Urothelium cell line (cell line): ENCODE measurements around the gene THSD4.
A peak's percentile ranks its signal among the peaks of the same experiment; 100 is the strongest.
"Not testable (repeated sequence)": the region's sequence is repeated elsewhere in the genome, so short reads cannot be mapped to it uniquely, and the experiment has no call there.

Experiments
- DNase-seq: peaks from one replicate; pipeline ENCODE4 v3.0.0; 2011; ENCODE audit warnings: low spot score, mixed read lengths
- FAIRE-seq: peaks from 2 replicates; lab custom pipeline; 2011; peaks lifted over from hg19 to GRCh38; lab: Jason Lieb, UNC

The THSD4 gene

DNA sequence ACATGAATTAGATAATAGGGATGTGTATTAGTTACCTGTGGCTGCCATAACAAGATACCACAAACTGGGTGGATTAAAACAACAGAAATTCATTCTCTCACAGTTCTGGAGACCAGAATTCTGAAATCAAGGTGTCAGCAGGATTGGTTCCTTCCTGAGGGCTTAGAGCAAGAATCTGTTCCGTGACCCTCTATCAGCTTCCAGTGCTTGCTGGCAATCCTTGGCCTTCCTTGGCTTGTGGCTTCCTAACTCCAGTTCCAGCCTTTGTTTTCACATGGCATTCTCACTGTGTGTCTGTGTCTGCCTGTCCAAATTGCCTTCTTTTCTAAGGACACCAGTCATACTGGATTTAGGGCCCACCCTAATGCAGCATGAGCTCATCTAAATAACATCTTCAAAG, 600.6 kb downstream of the THSD4 start:
- no peak for DNase-seq
- FAIRE-seq, result no peak

DNA sequence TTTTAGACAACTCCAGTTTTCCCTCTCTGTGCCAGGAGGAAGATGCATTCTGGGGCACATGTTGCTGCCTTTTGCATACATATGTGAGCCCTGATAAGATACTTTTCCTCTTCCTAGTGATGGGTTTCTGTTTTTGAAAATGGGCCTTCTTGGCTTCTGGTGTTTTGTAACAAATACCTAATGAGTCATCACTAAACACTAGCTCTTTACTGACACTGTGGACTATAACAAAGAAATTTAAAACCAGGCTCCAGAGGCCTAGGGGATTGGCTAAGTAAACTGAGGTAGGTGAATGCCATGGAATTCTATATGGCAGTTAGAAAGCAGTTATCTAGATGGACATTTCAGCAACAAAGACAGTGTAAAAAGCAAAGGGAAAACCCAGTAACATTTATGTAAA, 601.7 kb downstream of the THSD4 start:
- DNase-seq (no peak), FAIRE-seq (no peak)

DNA sequence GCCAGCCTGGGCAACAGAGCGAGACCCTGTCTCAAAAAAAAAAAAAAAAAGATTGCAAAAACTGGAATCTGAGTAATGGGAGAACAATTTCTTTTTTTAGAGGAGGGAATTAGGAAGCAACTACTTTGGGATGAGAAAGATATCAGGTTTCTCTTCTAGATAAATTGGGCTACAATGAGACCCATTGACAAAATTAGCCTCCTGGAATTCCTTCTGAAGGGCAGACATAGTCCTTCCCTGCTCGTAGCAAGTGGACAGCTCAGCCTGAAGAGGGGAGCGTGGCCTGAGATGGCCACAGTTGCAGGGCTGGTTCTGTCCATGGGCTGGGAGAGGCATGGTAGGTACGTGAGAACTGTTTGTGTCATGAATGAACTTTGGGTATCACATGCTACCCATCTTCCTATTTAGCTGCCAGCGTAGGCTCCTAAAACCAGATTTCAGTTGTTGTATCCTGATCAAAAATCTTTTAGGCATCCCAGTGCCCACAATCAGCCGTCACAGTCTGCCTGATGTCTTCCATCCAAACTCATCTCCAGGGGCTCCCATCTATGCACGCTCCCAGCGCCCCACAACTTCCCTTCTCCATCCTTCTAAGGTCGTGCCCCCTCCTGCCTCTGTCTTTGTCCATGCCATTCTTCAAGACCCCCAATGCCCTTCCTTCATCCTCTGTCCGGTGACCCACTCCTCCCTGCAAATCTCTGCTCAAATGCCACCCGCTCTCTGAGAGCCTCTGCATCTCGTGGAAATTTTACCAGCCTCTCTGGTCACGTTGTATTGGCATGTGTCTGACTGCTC, 603.0 kb downstream of the THSD4 start:
- DNase-seq, result no peak
- FAIRE-seq, result no peak

DNA sequence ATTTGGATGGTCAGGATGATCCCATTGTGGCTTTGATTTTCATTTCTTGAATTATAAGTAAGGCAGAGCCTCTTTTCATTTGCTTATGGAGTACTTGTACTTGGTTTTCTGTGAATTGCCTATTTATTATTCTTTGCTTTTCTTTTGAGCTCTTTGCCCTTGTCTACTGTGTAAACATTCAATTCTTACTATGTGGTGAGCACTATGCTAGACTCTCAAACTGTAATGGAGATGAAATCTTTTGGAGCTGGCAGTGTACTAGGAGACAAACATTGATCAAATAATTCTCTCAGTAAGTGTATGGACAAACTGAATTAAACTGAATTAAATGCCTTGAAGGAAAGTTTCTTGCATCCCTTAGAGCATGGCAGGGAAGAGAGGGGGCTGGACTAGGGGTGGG, 608.1 kb downstream of the THSD4 start:
- no peak for FAIRE-seq
- DNase-seq, result no peak

DNA sequence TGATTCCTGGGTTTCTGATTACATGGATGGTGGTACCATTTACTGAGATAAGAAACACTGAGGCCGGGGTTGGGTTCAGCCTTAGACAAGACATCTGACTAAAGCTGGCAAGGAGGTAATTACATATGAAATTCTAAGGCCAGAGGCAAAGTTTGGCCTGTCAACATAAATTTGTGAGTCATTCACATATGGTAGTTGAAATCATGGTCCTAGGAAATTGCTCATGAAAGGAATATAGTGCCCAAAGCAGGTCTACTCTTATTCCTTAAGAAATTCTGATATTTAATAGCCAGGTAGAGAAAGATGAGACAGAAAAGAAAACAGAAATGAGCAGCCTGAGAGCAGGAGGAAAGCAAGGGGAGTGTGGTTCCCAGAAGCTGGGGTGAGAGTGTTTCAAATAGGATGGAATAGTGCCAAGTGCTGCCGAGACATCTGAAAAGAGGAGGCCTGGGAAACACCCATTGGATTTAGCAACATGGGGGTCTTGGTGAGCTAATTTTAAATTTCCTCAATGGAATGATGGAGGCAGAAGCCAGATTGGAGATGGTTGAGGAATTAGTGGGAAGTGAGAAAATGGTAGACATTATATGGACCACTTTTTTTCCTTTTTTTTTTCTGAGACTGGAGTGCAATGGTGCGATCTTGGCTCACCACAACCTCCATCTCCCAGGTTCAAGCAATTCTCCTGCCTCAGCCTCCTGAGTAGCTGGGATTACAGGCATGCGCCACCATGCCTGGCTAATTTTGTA, 610.1 kb downstream of the THSD4 start:
- DNase-seq, FAIRE-seq: not testable (repeated sequence)

DNA sequence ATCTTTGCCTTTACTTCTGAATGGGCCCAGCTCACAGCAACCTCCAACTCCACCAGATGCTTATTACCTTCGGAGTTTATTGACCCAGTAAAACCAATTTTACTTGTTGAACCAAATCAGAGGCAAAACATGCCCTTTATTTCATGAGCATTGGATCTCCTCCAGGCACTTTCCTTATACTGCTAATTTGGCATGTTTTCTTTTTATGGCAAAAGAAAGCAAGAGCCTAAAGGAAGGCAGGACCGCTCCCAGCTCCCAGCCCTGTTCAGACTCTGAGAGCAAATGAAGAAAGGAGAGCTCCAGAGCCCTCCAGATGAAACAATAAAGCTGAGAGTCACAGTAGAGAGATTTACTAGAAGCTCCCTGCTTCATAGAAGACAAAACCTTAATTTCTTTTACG, 613.6 kb downstream of the THSD4 start:
- FAIRE-seq, result no peak
- no peak for DNase-seq

DNA sequence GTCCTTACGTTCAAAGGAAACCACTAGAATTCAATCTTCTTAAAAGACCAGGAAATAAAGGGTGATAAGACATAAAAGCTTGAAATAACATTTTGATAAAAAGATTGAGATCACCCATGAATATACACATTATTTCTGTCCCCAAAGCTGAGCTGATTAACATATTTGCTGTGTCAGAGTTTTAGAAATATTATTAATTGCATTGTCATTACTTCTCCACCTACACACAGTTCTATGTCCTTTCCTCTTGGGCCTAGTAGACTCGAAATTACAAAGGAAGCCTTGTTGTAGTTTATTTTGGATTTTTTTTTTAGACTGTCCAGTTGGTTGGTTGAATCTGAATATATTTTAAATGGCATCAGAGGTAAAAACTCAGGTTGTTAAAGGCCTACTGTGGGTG, 614.0 kb downstream of the THSD4 start:
- no peak for FAIRE-seq

DNA sequence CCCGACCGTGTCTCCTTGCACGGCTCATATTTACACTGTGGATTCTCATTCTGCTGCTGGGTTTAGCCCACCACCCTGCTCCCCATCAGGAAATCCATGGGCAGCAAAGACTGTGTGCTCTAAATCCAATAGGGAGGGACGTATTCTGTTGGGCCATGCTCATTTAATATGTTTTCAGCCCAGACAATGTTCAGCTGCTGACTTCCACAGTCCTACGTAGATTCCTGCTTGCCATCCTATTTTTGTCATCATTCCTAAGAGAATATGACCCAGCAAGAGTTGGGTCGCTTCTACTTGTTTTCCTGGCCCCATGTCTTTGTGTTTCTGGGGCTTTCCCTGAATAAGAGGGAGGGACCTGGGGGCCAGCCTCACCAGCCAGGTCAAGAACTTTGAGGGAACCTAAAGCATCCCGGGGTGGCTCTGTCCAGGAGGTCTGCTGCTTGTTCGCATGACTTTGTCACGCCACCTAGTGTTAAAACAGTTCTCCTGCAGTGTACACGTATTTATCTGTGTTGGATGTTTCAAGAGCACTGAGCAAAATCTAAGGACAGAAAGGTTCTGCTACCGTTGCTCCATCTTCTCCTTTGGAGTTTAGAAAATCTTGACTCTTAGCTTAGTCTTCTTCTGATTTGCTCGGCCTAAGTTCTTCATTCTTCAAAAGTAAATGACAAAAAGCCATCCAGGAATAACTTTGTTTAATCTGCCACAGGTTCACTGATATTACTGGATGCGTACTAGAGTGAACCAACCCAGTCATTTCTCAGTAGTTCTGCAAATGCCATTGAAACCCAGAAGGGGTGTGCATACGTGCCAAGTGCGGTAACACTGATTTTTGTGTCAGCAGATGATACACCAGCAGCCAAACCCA, 615.2 kb downstream of the THSD4 start:
- DNase-seq (peak; percentile 71), FAIRE-seq (peak; percentile 88)

More for the DNA sequence above, 614.0 kb downstream of the THSD4 start:
- DNase-seq, result no peak

DNA sequence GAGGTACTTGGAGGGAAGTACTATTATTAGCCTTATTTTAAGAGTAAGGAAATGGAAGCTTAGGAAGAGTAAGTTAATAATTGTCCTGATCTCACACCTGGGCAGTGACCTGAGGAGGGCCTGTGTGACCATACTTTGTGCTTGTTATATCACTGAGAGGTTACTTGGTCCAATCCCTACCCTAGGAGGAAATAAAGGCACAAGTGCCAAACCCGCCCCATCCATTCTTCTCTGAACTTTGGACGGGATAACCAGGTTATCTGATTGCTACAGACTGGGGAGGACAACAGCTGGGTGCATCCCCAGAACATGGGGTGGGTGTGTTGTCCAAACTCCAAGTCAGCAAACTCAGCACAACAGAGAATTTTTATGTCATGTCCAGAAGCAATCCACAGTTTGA, 617.4 kb downstream of the THSD4 start:
- FAIRE-seq (no peak), DNase-seq (no peak)

DNA sequence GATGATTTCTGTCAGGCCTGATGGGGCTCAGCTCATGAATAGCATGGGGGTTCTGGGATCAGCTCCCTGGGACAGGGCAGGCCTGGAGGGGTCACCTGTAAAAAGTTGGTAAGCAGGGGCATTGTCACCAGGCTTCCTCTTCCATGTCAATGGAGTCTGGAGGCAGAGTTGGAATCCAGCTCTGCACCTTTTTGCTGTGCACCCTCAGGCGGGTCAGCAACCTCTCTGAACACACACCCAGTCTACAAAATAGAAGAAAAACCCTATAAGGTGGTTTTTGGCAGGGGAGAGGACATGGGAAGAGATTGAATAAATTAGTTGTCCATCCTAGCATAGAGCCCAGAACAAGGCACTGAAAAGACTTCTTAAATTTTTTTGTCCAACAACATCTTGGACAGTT, 617.9 kb downstream of the THSD4 start:
- DNase-seq (no peak), FAIRE-seq (no peak)

DNA sequence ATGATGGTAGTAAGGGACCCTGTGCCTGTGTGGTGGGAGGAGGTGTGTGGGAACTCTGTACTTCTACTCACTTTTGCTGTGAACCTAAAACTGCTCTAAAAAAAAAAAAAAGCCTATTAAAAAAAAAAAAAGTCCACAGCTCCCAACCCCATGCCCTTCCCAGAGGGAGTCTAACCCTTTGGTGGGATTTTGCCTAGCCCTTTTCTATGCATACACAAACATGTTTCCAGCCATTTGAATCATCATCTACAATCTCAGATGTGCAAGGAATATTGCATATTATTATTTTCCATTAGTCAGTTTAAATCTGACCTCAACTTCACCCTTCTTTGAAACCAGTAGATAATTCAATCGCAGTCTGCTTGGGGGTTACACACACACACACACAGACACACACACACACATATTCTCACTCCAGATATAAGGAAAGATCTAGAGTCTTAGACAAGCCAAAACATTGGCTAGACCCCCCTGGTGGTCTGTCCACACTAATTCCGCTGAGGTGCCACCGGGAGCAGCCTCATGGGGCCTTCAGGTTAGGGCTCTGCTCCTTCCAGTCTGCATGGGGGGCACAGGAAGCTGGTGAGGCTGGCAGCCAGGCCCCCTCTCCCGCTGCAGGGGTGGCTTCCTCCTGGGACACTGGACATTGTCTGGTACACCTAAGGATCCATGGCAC, 619.6 kb downstream of the THSD4 start:
- no peak for DNase-seq
- FAIRE-seq, result no peak

DNA sequence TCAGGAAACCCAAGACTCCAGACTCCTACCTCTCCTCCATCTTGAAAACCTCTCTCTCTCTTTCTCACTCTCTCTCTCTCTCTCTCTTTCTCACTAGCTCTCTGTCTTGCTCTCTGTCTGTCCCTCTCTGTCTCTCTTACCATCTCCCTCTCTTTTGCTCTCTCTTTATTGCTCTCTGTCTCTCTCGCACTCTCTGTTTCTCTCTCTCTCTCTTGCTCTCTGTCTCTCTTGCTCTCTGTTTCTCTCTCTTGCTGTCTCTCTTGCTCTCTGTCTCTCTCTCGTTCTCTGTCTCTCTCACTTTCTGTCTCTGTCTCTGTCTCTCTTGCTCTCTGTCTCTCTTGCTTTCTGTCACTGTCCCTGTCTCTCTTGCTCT, 620.1 kb downstream of the THSD4 start:
- FAIRE-seq, result no peak
- DNase-seq, result no peak

DNA sequence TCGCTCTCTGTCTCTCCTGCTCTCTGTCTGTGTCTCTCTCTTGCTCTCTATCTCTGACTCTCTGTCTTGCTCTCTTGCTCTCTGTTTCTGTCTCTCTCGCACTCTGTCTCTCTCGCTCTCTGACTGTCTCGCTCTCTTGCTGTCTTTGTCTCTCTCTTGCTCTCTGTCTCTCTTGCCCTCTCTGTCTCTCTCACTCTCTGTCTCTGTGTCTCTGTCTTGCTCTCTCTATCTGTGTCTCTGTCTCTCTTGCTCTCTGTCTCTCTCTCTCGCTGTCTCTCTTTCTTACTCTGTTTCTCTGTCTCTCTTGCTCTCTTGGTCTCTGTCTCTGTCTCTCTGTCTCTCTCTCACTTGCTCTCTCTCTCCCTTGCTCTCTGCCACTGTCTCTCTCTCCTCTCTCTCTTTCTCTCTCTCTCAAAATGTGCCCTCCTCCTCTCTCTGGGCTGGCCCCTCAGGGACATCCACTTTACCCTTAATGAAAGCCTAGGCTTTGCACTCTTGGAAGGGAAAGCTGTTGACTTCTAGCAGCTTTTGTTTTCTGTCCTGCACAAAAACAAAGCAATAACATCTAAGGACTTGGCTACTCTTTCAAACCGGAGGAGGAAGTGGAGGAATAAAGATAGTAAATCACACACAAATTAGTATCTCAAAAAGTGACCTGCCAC, 621.1 kb downstream of the THSD4 start:
- no peak for DNase-seq
- FAIRE-seq, result no peak

DNA sequence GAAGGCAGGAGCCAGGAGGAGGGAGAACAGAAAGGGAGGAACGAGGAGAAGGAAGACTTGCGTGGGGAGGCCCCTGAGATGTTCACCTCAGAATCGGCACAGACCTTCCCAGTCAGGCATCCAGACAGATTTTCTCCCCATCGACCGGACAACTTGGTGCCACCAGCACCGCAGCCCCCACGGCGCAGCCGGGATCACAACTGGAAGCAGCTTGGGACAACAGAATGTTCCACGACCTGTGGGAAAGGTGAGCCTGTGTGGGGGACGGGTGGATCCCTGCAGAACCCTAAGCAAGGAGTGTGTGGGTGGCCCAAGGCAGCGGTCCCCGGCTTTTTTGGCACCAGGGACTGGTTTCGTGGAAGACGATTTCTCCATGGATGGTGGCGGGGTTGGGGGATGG, 622.5 kb downstream of the THSD4 start:
- FAIRE-seq, result no peak
- no peak for DNase-seq

DNA sequence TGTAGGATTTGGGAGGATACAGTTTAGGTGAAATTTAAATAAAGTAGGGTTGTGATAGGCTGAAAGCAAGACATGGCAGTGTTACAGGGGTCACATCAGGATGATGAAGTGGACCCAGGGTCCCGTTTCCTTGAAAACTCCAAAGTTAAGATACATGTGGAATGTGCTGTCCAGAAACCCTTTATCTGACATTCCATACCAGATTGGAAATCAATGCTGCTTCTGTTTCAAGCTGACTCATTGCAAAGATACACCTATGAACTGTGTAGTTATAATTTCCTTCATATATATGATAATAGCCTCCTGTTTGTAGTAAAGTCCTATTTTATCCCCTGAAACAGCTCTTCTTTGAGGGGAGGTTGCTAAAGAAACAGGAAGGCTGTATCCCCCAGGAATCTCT, 624.1 kb downstream of the THSD4 start:
- no peak for DNase-seq

DNA sequence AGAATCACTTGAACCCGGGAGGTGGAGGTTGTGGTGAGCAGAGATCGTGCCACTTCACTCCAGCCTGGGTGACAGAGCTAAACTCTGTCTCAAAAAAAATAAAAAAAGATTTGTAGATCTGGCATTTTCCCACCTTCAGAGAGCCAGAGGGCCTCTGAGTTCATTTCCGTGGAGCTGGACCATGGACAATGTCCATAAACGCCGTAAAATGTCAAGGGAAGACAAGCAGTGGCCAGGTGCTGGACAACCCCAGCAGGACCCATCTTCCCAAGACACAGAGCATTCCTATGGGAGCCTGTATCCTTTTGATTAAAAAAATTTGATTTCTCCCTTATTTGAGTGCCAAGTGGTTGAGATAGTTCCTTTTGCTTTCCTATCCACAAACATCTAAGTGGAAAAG, 627.7 kb downstream of the THSD4 start:
- FAIRE-seq, result no peak
- no peak for DNase-seq

More for the DNA sequence above, 624.1 kb downstream of the THSD4 start:
- FAIRE-seq, result no peak

DNA sequence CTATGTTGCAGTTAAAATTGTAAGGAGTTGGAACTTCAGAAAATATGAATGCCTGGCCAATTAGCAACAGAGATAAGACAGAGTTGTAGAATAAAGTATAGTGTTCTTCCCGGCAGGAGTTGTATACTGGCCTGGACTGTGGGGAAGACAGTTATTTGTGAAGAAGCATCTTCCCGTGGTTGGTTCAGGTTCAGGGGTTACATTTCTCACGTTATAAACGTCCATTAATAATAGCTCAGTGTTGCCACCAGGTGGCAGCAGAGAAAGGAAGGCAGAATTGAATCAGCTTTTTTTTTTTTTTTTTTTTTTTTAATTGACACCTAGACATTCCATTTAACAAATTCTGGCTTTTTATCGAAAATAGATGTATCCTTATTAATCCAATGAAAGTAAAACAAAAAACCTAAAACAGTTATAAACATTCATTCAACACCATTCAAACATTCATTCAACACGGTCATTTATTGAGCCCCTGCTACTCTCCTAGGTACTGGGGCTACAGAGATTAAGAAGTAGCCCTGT, 628.7 kb downstream of the THSD4 start:
- FAIRE-seq, result no peak
- DNase-seq, result peak; percentile 58

DNA sequence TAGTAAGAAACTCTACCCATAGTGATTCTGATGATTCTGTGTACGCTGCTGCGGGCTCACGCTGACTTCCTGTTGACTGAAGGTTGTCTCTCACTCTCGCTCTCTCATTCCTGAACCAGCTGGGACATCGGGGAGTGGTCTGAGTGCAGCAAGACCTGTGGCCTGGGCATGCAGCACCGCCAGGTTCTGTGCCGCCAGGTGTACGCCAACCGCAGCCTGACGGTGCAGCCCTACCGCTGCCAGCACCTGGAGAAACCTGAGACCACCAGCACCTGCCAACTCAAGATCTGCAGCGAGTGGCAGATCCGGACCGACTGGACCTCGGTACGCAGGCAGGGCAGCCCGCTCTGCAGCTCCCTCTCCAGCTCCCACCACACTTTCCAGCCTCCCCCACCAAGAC, 631.4 kb downstream of the THSD4 start:
- no peak for FAIRE-seq

DNA sequence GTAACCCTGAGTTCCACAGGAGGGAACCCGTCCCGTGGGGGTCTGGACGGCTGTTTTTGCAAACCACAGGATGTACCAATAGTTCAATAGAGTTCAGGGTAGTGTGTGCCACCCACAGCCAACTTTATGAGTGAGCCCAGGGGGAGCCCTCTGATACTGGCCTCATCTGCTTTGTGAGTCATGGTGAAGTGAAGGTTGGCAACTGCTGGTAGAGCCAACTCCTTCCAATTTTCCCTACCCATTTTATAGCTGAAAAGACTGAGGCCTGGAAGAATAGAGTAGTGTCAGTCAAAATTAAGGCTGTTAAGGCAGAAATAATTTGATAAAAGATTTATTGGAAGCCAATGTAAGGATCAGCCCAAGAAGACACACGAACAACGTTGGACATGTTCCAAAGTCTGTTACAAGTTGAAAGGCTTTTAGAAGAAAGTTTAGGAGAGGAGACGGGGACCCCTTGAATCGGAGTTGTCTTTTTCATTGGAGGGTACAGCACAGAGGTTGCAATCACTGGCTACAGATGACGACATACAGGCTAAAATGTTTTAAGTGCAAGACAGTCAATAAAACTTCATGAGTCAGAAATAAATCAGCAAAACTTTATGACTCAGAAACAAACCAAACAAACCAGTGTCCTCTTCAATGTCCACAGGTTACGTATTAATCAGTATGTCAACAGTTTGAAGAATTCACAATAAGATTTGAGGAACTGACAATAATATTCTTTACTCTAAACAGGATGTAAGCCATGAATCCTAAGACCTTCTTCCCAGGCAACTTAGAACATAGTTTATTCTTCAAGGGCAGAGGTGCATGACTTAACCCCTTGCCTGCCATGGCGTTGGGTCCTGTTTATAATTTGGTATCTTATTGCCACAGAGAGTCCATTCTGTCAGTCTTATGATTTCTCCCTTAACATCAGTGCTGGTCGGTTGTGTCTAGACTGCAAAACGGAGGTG, 632.1 kb downstream of the THSD4 start:
- peak; percentile 44 for FAIRE-seq
- DNase-seq, result peak; percentile 68

More for the DNA sequence above, 631.4 kb downstream of the THSD4 start:
- DNase-seq, result peak; percentile 20
